ENCODE data around the gene UBE2V1. TPM values are rescaled to one million over a fixed set of nuclear protein-coding genes. Genes with fewer than 3 reads are reported as not detected.
A peak's percentile ranks its signal among the peaks of the same experiment; 100 is the strongest.

UBE2V1 gene
- total RNA-seq, 3 donors from 2014 or later = 63.8 to 81.6 (median 79.9) TPM

DNA sequence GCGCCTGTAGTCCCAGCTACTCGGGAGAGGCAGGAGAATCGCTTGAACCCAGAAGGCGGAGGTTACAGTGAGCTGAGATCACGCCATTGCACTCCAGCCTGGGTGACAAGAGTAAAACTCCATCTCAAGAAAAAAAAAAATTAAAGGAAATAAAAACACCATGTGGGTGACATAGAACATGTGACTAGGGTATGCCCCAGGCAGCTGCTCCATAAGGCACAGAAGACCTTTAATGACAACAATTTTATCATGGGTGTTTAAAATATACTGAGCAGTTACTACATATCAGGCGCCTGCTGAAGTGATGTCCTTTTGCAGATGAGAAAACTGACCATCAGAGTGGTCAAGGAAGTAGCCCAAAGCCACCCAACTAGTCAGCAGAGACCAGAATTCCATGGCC, 32.6 kb upstream of the UBE2V1 start:
- DNase-seq (ENCODE audit: low spot score in 2 of 2) = no peak
- TF ChIP-seq CTCF (IDR thresholded peaks at IDR 0.05) = no peak
- TF ChIP-seq POLR2AphosphoS5 (IDR thresholded peaks at IDR 0.05) = no peak
- TF ChIP-seq POLR2A (IDR thresholded peaks at IDR 0.05) = no peak
- Histone ChIP-seq H3K9me3 (no peaks in the 10 kb centered on the region), H3K27ac (peak overlapping the region in 1 of 2 donors; percentile 70), H3K27me3 (no peaks in the 10 kb centered on the region), H3K4me3 (no peak overlapping the region), H3K36me3 (no peaks in the 10 kb centered on the region), H3K4me1 (peaks cover 8 to 16% of the 10 kb centered on the region in 2 donors)
- intact Hi-C loops (cut with DNase I; ENCODE audit: low total_unique reads) = no loop called here

DNA sequence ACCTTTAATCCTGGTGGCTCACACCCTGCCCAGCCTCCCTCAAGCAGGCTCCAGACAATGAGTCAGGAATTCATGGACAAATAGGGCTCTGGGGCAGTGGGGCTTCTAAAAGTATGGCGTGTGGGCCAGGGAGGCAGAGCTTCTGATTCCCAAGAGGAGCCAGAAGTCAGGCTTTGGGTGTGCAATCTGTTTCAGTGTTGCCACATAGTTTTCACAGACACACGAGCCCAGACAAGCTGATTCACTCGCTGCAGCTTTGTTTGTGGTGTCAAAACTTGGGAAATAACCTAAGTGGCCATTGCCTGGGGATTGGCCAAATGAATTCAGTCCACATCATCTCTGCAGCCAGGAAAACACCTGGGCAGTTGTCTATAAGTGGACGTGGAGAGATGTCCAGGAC, 31.4 kb upstream of the UBE2V1 start:
- TF ChIP-seq POLR2A (IDR thresholded peaks at IDR 0.05) = no peak
- TF ChIP-seq POLR2AphosphoS5 (IDR thresholded peaks at IDR 0.05) = peak in 1 of 3 donors; percentile 70
- TF ChIP-seq CTCF (IDR thresholded peaks at IDR 0.05) = no peak
- no peak overlapping the region for H3K4me3 ChIP-seq
- H3K9me3 ChIP-seq = no peaks in the 10 kb centered on the region
- DNase-seq (ENCODE audit: low spot score in 2 of 2) = no peak
- no peaks in the 10 kb centered on the region for H3K36me3 ChIP-seq
- peak overlapping the region; percentile 38 to 50 for H3K27ac ChIP-seq
- H3K27me3 ChIP-seq = no peaks in the 10 kb centered on the region
- intact Hi-C loops (cut with DNase I; ENCODE audit: low total_unique reads) = no loop called here
- H3K4me1 ChIP-seq = peaks cover 3 to 17% of the 10 kb centered on the region in 2 donors

DNA sequence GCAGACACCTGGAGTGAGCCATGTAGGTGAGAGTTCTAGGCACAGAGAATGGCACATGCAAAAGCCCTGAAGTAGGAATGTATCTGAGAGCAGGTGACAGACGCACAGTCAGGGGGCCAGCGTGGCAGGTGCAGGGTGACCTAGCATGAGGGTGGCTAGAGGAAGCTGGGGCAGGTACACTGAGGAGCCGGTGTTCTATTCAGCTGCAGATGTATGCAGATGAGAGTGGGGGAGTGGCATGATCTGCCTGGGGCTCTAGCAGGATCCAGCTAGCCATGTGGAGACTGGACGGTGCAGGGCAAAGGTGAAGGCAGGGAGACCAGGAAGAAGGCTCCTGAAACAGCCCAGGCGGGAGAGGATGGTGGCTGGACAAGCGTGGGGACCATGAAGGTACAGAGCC, 29.9 kb upstream of the UBE2V1 start:
- intact Hi-C loops (cut with DNase I; ENCODE audit: low total_unique reads) = no loop called here
- Histone ChIP-seq H3K36me3 (no peaks in the 10 kb centered on the region), H3K27ac (peak overlapping the region in 1 of 2 donors; percentile 1), H3K4me3 (no peak overlapping the region), H3K9me3 (no peaks in the 10 kb centered on the region), H3K27me3 (no peaks in the 10 kb centered on the region), H3K4me1 (peaks cover 3 to 27% of the 10 kb centered on the region in 2 donors)
- no peak for TF ChIP-seq CTCF (IDR thresholded peaks at IDR 0.05)
- no peak for TF ChIP-seq POLR2A (IDR thresholded peaks at IDR 0.05)
- DNase-seq (ENCODE audit: low spot score in 2 of 2) = no peak

DNA sequence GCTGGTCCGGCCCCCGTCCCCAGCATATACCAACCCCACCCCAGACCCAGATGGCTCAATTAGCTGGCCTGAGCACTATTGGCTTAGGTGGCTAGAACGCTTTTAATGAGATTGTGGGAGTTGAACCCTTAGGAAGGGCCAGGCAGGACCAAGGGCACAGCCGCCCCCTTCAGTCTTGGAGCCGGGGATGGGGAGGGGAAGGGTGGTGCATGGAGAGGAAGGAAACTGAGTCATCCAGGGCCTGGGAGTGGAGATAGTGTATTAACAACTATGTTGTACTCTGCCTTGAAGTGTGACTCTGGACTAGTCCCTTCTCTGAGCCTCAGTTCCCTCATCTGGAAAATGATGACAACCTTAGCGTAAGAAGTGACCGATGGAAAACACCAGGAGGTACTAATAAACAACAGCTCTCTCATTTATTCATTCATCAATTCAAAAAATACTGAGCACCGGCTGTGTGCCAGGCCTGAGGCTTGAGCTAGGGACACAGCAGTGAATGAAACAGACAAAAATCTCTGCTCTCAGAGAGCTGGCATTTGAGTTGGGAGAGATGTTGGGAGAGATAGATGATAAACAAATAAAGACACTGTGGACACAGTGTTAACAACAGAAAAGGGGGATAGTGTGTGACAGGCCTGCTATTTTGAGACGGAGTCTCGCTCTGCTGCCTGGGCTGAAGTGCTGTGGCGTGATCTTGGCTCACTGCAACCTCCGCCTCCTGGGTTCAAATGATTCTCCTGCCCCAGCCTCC, 29.0 kb upstream of the UBE2V1 start:
- DNase-seq (ENCODE audit: low spot score in 2 of 2) = no peak
- no peak for TF ChIP-seq POLR2A (IDR thresholded peaks at IDR 0.05)
- no peak for TF ChIP-seq POLR2AphosphoS5 (IDR thresholded peaks at IDR 0.05)
- TF ChIP-seq CTCF (IDR thresholded peaks at IDR 0.05) = no peak
- H3K4me3 ChIP-seq = no peak overlapping the region
- peak overlapping the region in 1 of 2 donors; percentile 1 for H3K27ac ChIP-seq
- no peaks in the 10 kb centered on the region for H3K27me3 ChIP-seq
- intact Hi-C loops (cut with DNase I; ENCODE audit: low total_unique reads) = no loop called here
- H3K9me3 ChIP-seq = no peaks in the 10 kb centered on the region
- no peaks in the 10 kb centered on the region for H3K36me3 ChIP-seq
- H3K4me1 ChIP-seq = peaks cover 3 to 21% of the 10 kb centered on the region in 2 donors

DNA sequence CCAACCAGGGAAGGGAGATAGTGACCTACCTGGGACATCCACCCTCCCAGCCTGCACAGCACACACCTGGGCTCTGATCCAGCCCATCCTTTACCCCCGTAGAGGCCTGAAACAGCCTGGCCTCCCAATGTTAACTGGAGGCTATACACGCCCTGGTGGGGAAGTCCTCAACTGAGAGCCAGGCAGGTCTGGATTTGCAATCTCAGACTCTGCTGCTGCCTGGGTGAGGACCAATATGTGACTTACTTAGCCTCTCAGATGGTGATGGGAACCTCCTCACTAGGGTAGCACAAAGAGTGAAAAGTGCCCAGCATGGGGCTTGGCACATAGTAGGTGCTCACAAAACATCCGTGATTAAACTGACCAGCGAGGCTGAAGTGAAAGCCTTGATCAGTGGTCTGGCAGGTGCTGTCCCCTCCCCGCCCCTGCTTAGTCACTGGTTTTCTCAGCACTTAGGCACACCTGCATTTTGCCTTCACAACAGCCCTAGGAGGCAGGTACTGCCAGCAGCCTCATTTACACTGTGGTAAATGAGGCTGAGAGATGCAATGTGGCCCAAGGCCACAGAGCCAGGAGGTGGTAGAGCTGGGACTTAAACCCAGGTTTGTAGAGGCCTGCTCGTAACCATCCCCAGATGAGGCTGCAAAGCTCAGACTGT, 28.2 kb upstream of the UBE2V1 start:
- intact Hi-C loops (cut with DNase I; ENCODE audit: low total_unique reads) = no loop called here
- H3K9me3 ChIP-seq = no peaks in the 10 kb centered on the region
- no peaks in the 10 kb centered on the region for H3K27me3 ChIP-seq
- TF ChIP-seq POLR2A (IDR thresholded peaks at IDR 0.05) (no peak), CTCF (IDR thresholded peaks at IDR 0.05) (no peak), POLR2AphosphoS5 (IDR thresholded peaks at IDR 0.05) (no peak)
- DNase-seq (ENCODE audit: low spot score in 2 of 2) = no peak
- H3K4me3 ChIP-seq = no peak overlapping the region
- no peaks in the 10 kb centered on the region for H3K36me3 ChIP-seq
- peaks cover 3 to 12% of the 10 kb centered on the region in 2 donors for H3K4me1 ChIP-seq
- H3K27ac ChIP-seq = peak overlapping the region in 1 of 2 donors; percentile 1
